NCI-H1694 (cell line): ENCODE measurements around the gene CD2AP.
"Not testable (repeated sequence)": the region's sequence is repeated elsewhere in the genome, so short reads cannot be mapped to it uniquely, and the experiment has no call there.

Experiments
- DNase-seq: peaks from one replicate; lab custom pipeline; 2025; lab: John Stamatoyannopoulos, UW

CD2AP gene

DNA sequence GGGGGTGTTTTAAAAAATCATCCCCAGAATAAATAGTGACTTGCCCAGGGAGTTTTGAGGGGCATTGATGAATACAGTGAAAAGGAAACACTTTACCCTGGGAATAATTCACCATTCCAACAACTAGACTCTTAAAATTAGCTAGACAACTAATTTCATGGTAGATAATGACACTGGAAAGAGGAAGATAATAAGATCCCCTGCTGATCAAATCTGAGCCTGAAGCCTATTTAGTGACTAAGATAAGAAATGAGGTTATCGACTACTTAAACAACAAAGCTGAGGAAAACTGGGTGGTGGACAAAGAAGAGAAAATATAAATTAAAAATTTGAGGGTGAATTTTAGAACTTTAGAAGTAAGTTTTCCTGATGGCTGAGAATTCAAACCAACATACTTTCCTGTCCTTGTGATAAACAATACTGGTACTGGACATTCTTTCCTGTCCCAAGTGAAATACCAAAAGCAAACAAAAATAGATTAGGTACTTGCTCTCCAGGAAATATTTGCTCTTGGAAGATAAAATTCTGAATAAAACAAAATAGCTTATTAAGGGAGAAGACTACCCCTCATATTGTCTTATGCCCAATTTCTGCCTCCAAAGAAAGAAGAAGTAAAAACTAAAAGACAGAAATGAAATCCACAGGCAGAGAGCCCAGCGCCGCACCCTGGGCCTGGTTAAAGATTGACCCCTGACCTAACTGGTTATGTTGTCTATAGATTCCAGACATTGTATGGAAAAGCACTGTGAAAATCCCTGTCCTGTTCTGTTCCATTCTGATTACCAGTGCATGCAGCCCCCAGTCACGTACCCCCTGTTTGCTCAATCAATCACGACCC is 156.8 kb downstream of the CD2AP start:
- DNase-seq: no peak

DNA sequence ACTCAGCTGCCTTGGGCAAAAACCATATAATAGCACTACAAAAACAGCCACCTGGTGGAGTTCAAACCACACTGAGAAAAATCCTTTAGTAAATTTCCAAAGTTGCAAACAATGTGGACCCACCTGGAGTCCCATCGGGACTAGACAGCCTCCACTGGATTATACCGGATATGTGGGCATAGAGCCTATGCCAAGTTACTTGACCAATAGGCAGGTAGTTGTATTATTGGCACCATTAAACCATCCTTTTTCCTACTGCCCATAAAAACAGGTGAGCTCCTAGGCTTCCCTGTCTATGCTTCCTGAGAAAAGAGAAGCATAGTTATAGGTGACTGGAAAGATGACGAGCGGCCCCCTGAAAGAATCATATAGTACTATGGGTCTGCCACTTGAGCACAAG is 169.1 kb downstream of the CD2AP start:
- DNase-seq: no peak

DNA sequence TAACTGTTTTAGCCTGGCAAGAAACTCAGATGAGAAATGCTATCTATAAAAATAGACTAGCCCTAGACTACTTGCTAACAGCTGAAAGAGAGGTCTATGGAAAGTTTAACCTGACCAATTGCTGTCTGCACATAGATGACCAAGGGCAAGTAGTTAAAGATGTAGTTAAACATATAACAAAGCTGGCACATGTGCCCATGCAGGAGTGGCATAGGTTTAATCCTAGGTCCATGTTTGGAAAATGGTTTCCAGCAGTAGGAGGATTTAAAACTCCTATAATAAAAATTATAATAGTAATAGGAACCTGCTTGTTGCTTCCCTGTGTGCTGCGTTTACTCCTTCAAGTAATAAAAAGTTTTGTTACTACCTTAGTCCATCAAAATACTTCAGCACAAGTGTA is 169.6 kb downstream of the CD2AP start:
- DNase-seq: no peak

DNA sequence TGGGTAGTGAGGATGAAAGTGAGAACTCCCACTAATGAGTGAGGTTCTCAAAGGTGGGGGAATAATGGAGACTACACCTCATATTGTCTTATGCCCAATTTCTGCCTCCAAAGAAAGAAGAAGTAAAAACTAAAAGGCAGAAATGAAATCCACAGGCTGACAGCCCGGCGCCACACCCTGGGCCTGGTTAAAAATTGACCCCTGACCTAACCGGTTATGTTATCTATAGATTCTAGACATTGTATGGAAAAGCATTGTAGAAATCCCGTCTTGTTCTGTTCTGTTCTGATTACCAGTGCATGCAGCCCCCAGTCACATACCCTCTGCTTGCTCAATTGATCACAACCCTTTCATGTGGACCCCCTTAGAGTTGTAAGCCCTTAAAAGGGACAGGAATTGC is 170.0 kb downstream of the CD2AP start:
- not testable (repeated sequence) for DNase-seq

DNA sequence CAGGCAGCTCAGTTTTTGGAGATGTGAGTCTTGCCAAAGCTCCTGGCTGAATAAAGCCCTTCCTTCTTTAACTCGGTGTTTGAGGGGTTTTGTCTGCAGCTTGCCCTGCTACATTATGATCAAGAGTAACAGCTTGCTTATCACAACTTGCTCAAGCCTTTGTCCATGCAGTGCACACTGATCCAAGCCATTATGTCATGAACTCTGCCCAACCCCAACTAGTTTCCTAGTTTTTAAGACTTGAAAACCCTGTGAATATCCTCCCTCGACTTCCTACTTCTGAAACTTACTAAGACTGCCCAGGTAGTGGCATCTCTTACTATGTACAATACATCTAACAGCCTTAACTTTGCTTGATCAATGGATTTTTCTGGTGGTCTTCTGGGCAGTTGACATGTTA is 170.4 kb downstream of the CD2AP start:
- DNase-seq: no peak

DNA sequence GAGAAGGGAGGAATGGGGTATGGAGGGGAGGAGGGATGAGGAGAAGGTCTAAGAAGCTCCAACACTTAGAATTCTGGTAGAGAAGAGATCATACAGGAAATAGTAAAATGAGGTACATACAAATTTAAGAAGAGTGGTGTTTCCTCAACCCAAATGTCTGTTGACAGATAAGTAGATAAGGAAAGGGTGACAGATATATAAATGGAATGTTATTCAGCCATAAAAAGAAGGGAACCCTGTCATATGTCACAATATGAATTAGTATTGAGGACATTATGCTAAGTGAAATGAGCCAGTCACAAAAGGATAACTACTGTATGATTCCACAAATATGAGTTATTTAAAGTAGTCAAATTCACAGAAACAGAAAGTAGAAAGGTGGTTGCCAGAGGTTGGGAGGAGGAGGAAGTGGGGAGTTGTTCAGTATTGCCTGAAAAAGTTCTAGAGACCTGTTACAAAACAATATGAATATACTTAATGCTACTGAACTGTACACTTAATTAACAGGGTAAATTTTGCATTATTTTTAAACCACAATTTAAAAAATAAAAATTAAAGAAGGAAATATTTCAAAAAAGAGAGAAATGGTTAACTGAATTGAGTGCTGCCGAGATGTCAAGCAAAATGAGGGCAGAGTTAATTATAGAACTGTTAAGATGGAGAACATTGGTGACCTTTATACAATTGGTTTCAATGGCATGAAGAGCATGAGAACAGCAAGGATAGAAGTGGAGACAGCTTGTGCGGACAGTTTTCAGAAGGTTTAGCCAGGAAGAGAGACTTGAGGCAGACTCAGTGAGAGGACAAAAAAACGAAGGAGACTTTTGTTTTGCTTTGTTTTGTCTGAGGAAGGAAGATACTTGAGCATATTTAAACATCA is 173.2 kb downstream of the CD2AP start:
- DNase-seq: no peak

DNA sequence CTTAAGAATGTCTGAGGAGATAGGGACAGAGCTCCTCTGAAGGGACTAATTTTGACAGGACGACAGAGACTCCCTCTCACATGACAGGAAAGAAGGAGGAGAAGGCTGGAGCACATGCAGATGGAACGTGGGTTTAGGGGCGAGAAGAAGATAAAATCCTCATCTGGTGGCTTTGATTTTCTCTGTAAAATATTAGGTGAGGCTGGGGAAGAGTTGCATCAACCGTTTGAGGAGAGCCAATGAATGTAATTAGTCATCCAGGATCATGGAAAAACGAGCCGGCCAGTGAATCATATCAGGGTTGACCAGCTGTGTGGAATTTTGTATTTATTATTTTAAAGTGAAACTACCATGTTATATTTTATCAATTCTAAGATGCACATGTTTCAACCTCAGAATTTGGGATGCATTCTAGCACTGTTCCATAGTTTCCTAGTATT is 173.9 kb downstream of the CD2AP start:
- no peak for DNase-seq

DNA sequence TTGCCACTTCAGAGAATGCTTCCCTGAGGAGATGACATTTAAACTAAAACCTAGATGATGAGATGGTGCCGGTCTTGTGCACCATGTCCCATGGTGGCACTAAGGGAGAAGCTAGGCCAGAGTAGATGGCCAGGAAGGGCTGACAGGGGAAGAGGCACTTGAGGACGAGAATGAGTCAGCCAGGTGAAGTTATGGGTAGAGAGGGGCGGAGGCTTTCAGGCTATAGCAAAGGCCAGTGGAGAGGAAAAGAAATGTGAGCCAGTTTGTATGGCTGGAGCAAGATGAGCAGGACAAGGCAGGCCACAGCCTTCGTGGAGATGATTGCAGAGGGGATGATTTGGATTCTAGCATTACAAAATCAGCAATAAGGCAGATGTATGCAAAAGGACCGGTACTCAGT is 176.1 kb downstream of the CD2AP start:
- DNase-seq: no peak

DNA sequence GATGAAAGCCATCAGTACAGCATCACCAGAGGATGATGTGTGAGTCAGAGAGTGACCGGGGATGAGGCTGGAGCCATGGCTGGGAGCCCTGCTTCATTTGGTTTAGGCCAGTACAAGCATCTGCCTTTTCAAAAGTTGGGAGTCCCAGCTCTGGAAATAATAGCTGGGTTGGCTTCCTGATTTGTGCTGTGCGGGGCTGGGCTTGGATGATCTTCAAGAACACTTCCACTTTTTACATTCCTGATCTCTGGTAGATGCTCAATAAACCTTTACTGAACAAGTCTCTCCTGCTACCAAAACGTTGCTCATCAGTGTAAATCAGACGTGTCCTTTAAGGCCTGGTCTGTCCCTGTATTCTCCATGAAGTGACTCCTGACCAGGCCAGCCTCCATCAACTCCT is 176.7 kb downstream of the CD2AP start:
- no peak for DNase-seq

DNA sequence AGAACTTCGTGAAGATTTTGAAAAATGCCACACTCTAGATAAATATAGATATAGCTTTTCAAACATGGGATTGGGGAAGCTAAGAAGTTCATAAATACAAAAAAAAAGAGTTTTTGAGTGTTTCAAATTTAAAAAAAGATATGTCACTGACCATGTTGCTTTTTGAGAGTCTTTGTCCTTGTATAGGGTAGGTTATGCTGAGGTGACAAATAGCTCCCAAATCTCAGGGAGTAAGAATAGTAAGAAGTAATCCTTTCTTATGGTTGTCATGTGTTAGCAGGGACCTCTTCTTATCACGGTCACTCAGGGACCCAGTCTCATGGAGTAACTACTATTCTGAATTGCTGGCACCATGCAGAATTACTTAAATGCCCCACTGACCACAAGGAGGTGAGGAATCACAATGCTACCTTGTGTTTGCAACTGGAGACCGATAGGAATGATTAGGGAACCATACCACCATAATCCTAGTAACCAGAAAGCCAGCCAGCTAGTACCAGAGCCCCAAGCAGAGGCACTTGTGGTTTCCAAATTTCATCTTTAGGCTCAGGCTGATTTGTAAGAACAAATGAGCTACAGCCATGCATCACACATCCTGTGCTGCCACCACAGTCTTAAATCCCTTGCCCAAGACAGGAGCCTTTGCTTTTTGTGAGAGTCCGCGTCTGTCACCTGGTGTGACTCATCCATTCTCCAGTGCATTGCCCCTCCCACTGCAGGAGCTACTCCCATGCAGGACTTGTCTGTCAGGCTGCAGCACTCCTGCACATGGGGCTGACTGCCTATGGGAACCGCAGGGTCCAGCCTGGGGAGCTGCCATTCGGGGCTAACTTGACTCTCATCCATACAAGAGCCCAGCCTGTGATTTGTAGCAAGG is 178.4 kb downstream of the CD2AP start:
- no peak for DNase-seq

DNA sequence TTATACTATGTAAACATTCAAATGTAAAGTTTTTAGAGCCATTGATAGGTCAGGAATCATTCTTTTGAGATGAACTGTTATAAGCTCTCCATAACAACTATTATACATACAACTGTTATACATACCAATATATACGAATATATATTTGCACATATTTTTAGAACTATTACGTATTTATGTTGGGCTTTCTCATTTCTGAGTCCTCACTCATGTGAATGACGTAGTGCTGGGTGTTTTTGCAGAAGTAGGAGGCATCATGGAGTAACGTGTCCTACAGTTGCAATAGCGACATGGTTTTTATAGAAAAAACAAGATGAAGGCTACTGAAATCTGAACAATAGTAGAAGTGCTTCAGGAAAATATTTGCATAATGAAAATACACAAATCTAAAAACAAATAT is 184.4 kb downstream of the CD2AP start:
- DNase-seq: no peak

DNA sequence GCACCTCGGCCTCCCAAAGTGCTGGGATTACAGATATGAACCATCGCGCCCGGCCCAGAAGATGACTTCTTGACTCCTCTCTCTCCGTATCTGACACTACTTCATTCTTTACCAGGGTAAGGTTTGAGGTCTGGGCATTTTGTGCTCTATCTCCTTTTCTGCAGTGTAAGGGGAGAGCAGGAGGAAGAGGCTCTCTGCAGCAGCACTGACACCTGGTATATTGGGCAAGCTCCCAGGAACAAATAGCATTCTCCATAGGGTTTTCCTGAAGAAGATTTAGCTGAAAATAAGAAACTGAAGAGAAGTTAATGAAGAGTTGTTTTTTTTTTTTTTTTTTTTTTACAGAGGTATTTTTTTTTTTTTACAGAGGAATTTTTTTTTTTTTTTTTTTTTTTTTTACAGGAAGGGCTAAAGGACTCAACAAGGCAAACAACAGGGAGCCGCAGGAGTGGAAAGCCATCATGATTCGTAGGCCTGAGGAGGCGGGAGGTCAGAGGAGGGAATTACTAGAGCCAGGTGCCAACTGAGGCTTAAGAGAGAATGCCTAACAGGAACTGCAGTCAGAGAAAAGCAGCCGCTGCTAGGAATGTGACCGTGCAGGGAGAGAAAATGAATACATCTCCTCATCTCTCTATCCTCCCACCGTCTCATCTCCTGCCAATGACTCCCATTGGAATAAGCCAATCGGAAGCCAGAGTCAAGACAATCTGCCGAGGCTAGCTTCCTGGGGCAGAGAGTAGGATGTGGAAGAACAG is 186.1 kb downstream of the CD2AP start:
- DNase-seq: no peak

DNA sequence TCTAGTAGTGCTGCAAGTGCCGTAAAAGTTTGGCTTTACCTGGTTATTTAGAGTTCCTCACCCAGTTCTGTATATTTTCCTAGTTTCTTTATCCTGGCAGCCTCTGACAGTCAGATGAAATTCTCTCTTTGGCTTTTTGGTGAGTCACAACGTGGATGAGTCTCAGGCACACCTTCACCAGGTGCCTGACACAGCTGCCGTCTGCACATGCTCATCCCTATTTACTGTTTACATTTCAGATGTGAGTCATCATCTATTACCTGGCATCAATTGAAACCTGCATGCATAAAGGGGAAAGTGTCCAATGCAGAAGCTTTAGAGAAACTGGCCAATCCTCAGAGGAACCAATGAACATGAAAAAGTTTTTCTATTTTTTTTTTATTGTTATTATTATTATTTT is 187.5 kb downstream of the CD2AP start:
- DNase-seq: no peak

DNA sequence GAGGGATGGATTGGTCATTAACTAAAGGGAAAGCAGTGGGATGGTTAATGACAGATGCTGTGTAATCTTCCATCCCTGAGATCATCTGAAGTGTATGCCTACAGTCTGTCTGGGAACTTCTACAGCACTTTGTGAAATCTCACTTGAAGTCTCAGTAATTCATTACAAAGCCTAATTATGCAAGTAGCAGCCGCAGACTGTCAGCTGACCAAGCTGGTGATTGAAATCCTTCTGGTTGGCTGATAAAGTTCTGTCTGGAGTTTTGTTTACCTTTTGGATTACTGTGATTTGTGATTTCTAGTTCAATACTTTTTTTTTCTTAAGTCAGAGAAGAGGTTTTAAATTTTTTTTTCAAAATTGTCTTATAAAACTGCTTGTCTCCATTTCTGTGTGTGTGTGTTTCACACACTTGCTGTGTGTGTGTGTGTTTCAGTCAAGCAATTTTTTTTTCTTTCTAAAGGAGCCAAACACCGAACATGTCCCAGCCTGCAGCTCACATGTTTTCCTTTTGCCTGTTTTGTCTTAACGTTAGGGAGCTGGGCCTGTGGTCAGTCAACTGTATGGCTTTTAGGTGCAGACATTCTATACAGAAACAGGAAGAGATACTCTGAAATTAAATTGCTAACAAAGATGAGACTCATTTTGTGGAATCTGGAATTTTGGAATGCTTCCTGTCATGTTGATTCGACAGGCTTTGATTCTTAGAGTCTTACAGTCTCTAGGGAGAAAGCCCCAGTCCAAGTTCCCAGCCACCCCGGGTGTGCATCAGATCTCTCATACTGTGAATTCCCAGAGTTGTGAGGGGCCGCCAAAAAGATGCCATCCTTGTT is 192.3 kb downstream of the CD2AP start:
- DNase-seq: no peak

DNA sequence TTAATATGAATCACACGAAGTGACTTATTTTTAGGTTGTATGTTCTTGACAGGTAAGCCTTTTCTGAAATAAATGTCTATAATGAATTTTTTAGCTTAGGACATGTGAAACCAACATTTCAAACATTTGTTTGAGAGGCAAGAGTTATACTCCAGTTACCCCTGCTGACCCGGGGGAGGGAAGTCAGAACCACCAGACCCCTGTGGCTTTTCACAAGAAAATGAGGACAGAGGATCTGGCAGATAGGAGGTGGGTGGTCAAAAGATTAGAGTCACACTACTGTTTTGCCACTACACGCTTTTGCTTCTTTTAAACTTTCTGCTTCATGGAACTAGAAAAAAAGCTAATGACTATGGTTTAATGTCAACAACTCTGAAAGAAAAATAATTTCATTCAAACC is 193.3 kb downstream of the CD2AP start:
- DNase-seq: no peak

DNA sequence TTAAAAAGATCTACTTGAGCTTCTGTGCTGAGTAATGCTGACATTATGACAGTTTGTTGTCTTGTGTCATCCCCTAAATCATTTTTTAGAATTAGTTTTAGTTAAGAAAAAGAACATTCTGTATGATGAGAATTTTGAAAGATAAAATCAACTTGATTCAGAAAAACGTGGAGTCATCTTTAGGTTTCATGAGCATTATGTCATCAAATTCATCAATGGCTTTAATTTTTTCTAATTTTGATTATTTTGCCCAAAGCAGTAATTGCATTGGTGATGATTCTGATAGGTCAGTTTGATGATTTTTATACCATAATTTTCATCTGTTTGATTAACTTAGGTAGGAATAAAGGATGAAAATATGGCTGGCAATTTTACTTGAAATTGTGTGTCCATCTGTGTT is 194.2 kb downstream of the CD2AP start:
- no peak for DNase-seq

DNA sequence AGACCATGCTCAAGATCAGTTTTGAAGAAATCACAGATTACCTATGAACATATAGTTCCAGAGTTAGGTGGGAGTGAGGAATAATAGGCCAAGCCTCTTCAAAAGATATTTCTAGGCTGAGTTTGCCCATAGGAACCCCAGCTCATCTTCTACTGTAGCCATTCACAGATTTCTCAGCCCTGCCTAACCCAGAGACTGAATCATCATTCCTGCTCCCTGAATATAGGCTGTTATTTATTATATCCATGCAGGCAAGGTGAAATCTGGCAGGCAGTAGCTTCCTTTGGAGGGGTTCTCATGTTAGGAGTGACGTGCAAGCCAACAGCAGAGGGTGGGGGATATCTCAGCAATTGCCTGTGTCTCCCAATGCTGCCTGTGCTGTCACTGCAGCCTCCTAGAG is 195.2 kb downstream of the CD2AP start:
- no peak for DNase-seq

DNA sequence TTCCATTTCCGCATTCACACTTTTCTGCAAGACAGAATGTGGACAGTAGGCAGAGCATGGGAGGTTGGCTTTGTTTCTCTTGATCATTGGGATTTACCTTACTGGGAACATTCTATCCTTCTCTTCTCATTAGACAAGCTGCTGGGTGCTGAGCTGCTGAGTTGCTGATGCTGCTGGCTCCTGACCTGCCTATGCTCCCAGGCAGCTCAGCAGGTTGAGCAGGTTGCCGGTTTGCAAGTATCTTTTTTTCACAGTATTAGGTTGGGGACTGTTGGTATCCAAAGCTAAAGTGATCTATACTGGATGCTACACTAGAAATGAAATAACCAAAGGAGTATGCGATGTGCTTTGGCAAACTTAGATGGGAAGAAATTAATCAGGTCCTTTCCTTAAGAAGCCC is 197.1 kb downstream of the CD2AP start:
- DNase-seq: no peak
